HEK293T (cell line): Measurements from ENCODE around the gene CELF4.

Source experiments
- BHLHE40 ChIP-seq: fragments of 450-650 bp; IDR thresholded peaks from 2 replicates; pipeline ENCODE4 v1.6.1; 2016; ENCODE audit warnings: mild to moderate bottlenecking, moderate library complexity, borderline replicate concordance
- CTBP1 ChIP-seq: fragments of 450-650 bp; IDR thresholded peaks from 2 replicates; pipeline ENCODE4 v1.6.1; 2016; ENCODE audit warnings: borderline replicate concordance
- FOXM1 ChIP-seq: fragments of 450-650 bp; IDR thresholded peaks from 2 replicates; pipeline ENCODE4 v1.6.1; 2017; ENCODE audit warnings: mild to moderate bottlenecking, borderline replicate concordance
- L3MBTL2 ChIP-seq: fragments of 450-650 bp; conservative IDR thresholded peaks from 2 replicates; pipeline ENCODE4 v1.6.1; 2016; ENCODE audit warnings: mild to moderate bottlenecking
- LEF1 ChIP-seq: fragments of 450-650 bp; IDR thresholded peaks from 2 replicates; pipeline ENCODE4 v1.6.1; 2017; ENCODE audit warnings: mild to moderate bottlenecking, borderline replicate concordance
- SP1 ChIP-seq: fragments of 450-650 bp; IDR thresholded peaks from 2 replicates; pipeline ENCODE4 v1.6.1; 2017
- SUZ12 ChIP-seq: fragments of 450-650 bp; IDR thresholded peaks from 2 replicates; pipeline ENCODE4 v1.6.1; 2016; ENCODE audit warnings: mild to moderate bottlenecking
- TARDBP ChIP-seq: fragments of 450-650 bp; IDR thresholded peaks from 2 replicates; pipeline ENCODE4 v1.6.1; 2016

GRCh38 chr18:37361335-37362157 lies 204.1 kb downstream of the CELF4 start:
- TF ChIP-seq LEF1 (no peak), FOXM1 (no peak), SUZ12 (no peak), CTBP1 (no peak), L3MBTL2 (no peak), TARDBP (no peak), BHLHE40 (no peak), SP1 (no peak)
